Large intestine (tissue), 3 donors: ENCODE results near the gene CEP350. TPM values are rescaled to one million over a fixed set of nuclear protein-coding genes. Genes with fewer than 3 reads are reported as not detected.

ENCODE experiments used
- DNase-seq, 2 donors: peaks; one replicate each; pipeline versions ENCODE4 v3.0.0 to v3.0.0-alpha.2; 2013
- H3K27ac ChIP-seq: one replicate; pipeline ENCODE4 v1.5.1; 2013; ENCODE audit warnings: low read length
- H3K27me3 ChIP-seq: 2 replicates; pipeline ENCODE4 v1.6.1; 2013; ENCODE audit warnings: low read length; ENCODE audit not compliant: control insufficient read depth, insufficient read depth
- H3K36me3 ChIP-seq: 2 replicates; pipeline ENCODE4 v1.6.1; 2013; ENCODE audit warnings: low read length; ENCODE audit not compliant: control insufficient read depth, insufficient read depth
- H3K4me1 ChIP-seq: one replicate; pipeline ENCODE4 v1.6.1; 2013; ENCODE audit warnings: low read length; ENCODE audit not compliant: control insufficient read depth, insufficient read depth
- H3K4me3 ChIP-seq: one replicate; pipeline ENCODE4 v1.5.1; 2013; ENCODE audit warnings: low read length
- H3K9me3 ChIP-seq: one replicate; pipeline ENCODE4 v1.6.1; 2013; ENCODE audit warnings: mild to moderate bottlenecking, low read depth, low read length, moderate library complexity; ENCODE audit not compliant: control insufficient read depth
- WGBS: methylation state at CpG from one replicate; pipeline ENCODE4 v1.1.5; 2013; ENCODE audit warnings: low lambda C conversion rate; ENCODE audit not compliant: insufficient coverage; 5-methylcytosine and 5-hydroxymethylcytosine counted together
- polyA plus RNA-seq: library from polyadenylated mRNA; unstranded; fragments of 120-200 nt; gene quantifications from one replicate; pipeline ENCODE4 v1.2.1, GENCODE V29; 2013

CEP350 gene
- polyA plus RNA-seq, 1 donor: 34.2 TPM

- no peaks in the 10 kb centered on the region for H3K27me3 ChIP-seq
- no peak for DNase-seq
- no peaks in the 10 kb centered on the region for H3K4me1 ChIP-seq
- peaks cover 54% of the 10 kb centered on the region for H3K36me3 ChIP-seq
- no peak overlapping the region for H3K4me3 ChIP-seq
- no peak overlapping the region for H3K27ac ChIP-seq
- H3K9me3 ChIP-seq: no peaks in the 10 kb centered on the region
- WGBS: no CpG with 5 or more reads among the region's 1 CpG
Measured at GRCh38 chr1:180031664-180032063, 77.1 kb downstream of the CEP350 start.

DNA sequence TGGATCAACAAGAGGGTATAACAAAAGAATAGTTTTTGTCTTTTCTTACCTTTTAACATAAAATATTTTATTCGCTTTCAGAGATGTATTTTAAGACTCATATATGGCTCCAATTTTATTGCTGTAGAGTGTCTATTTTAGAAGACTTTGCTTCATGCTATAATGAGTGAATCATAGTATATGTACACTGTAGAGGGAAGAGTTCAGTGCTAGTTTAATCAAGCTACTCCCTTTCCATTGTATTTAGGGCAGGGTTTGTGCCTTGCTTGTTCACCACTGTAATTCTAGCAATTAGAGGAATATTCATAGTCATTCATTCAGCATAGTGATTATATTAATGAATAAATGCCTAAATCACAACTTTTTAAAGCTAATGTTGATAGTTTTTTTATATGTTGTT is 78.8 kb downstream of the CEP350 start:
- Histone ChIP-seq H3K27ac (no peak overlapping the region), H3K4me1 (no peaks in the 10 kb centered on the region), H3K27me3 (no peaks in the 10 kb centered on the region), H3K9me3 (no peaks in the 10 kb centered on the region), H3K36me3 (peaks cover 51% of the 10 kb centered on the region), H3K4me3 (no peak overlapping the region)
- no peak for DNase-seq
- 0% methylated on average over 1 of the region's 1 CpG for WGBS

DNA sequence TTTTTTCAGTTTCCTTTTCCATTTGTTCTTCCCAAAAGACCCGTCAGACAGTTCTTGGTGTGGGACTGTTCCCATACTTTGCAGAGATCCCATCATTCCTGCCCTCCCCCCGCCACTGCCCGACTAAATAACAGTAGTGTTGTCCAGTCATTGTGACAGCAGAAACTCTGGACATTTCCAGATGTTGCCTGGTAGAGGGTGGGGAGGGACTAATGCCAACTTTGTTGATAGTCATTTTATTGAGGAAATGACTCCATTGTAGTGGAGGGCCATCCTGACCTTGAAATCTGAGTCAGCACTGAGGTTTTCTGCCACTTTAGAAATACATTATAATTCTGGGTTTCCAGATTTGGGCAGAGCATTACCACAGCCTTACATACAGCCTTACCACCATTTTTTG is 85.4 kb downstream of the CEP350 start:
- 100% methylated on average over 1 of the region's 3 CpGs for WGBS
- Histone ChIP-seq H3K9me3 (no peaks in the 10 kb centered on the region), H3K27ac (no peak overlapping the region), H3K36me3 (peaks cover 59% of the 10 kb centered on the region), H3K4me3 (no peak overlapping the region), H3K4me1 (no peaks in the 10 kb centered on the region), H3K27me3 (no peaks in the 10 kb centered on the region)
- DNase-seq: no peak

DNA sequence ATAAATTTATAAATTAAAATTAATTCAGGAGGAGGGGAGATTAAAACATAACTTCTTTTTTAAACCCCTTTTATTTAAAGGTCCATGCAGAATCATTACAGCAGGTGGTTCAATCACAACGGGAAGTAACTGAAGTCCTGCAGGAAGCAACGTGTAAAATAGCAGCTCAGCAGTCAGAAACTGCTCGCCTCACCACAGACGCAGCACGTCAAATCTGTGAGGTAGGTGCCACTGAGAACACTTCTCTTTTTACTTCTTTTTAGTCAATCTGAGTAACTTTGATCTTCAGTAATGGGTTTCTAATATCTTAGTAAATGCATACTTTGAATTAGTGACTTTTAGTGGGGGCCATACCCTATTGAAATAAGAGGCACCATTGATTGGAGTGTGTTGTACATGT is 87.0 kb downstream of the CEP350 start:
- no peak for DNase-seq
- Histone ChIP-seq H3K27me3 (no peaks in the 10 kb centered on the region), H3K36me3 (peaks cover 55% of the 10 kb centered on the region), H3K4me3 (no peak overlapping the region), H3K27ac (no peak overlapping the region), H3K4me1 (no peaks in the 10 kb centered on the region), H3K9me3 (no peaks in the 10 kb centered on the region)
- WGBS: no CpG with 5 or more reads among the region's 5 CpGs

DNA sequence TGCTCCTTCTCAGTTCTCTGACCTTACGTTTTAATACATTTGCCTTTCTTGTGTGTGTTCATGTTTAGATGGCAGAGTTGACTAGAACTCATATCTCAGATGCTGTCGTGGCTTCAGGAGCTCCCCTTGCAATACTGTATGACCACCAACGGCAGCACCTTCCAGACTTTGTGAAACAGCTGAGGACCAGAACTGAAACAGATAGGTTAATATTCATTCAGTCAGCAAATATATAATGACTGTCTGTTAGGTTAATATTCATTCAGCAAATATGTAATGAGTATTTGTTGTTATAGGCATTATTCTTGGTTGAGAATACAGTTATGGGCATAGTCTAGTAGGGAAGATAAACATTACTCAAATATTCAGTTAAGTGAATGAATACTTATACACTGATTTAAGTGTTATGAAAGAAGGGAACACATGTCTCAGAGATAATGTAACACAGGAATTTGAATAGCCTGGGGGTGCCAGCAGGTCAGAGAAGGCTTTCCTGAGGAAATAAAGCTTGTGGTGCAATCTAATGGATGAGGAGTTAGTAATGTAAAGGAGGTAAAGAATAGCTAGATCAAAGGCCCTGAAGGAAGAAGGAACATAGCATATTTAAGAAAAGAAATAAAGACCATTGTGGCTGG is 88.5 kb downstream of the CEP350 start:
- H3K4me1 ChIP-seq: no peaks in the 10 kb centered on the region
- no CpG with 5 or more reads among the region's 3 CpGs for WGBS
- DNase-seq: no peak
- H3K4me3 ChIP-seq: no peak overlapping the region
- H3K9me3 ChIP-seq: no peaks in the 10 kb centered on the region
- H3K27ac ChIP-seq: no peak overlapping the region
- peaks cover 50% of the 10 kb centered on the region for H3K36me3 ChIP-seq
- H3K27me3 ChIP-seq: no peaks in the 10 kb centered on the region

GRCh38 chr1:180043785-180044184 is 89.2 kb downstream of the CEP350 start:
- Histone ChIP-seq H3K27ac (no peak overlapping the region), H3K27me3 (no peaks in the 10 kb centered on the region), H3K4me3 (no peak overlapping the region), H3K9me3 (no peaks in the 10 kb centered on the region), H3K4me1 (no peaks in the 10 kb centered on the region), H3K36me3 (peaks cover 55% of the 10 kb centered on the region)
- no peak for DNase-seq

DNA sequence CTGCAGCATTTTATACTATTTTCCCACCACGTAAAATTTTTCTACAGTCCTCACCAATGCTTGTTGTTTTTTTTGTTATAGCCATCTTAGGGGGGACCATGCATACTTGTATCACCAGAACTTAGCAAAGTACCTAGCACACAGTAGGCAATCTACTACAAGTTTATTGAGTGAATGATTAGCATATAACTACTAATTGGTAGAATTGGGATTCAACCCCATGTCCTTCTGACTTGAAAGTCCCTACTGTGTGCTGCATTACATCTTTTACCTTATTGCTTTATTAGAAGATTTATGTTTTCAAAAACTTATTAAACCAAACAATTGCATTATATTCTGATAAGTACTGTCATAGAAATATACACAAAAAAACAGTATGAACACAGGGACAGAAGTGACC is 92.1 kb downstream of the CEP350 start:
- WGBS: no CpG with 5 or more reads among the region's 1 CpG
- Histone ChIP-seq H3K36me3 (peaks cover 62% of the 10 kb centered on the region), H3K9me3 (no peaks in the 10 kb centered on the region), H3K27ac (no peak overlapping the region), H3K27me3 (no peaks in the 10 kb centered on the region), H3K4me1 (no peaks in the 10 kb centered on the region), H3K4me3 (no peak overlapping the region)
- DNase-seq: no peak

GRCh38 chr1:180053594-180054567 is 99.3 kb downstream of the CEP350 start:
- Histone ChIP-seq H3K9me3 (no peaks in the 10 kb centered on the region), H3K36me3 (peaks cover 54% of the 10 kb centered on the region)

GRCh38 chr1:180057883-180058396 is 103.3 kb downstream of the CEP350 start:
- peaks cover 52% of the 10 kb centered on the region for H3K36me3 ChIP-seq

More at GRCh38 chr1:180053594-180054567, 99.3 kb downstream of the CEP350 start:
- Histone ChIP-seq H3K27me3 (no peaks in the 10 kb centered on the region), H3K4me1 (no peaks in the 10 kb centered on the region), H3K27ac (no peak overlapping the region), H3K4me3 (no peak overlapping the region)
- WGBS: 80% methylated on average over 3 of the region's 10 CpGs
- DNase-seq: no peak

GRCh38 chr1:180061019-180061418 is 106.4 kb downstream of the CEP350 start:
- peaks cover 51% of the 10 kb centered on the region for H3K36me3 ChIP-seq
- no peaks in the 10 kb centered on the region for H3K4me1 ChIP-seq
- no peaks in the 10 kb centered on the region for H3K27me3 ChIP-seq
- no peak overlapping the region for H3K4me3 ChIP-seq
- H3K27ac ChIP-seq: no peak overlapping the region
- WGBS: no CpG with 5 or more reads among the region's 1 CpG
- no peaks in the 10 kb centered on the region for H3K9me3 ChIP-seq
- no peak for DNase-seq

More at GRCh38 chr1:180057883-180058396, 103.3 kb downstream of the CEP350 start:
- no peak for DNase-seq
- H3K27me3 ChIP-seq: no peaks in the 10 kb centered on the region
- H3K4me1 ChIP-seq: no peaks in the 10 kb centered on the region
- H3K4me3 ChIP-seq: no peak overlapping the region
- no peak overlapping the region for H3K27ac ChIP-seq
- no peaks in the 10 kb centered on the region for H3K9me3 ChIP-seq
